ENCODE results near the gene NCKAP5L.
"Not testable (repeated sequence)": the region's sequence is repeated elsewhere in the genome, so short reads cannot be mapped to it uniquely, and the experiment has no call there.

The NCKAP5L gene

GRCh38 chr12:49787672-49788071, 40.5 kb downstream of the NCKAP5L start:
- ChIA-PET POLR2A (ENCODE audit: low non-redundant PET) (no interaction called here), CTCF (no interaction called here)
- no peak for DNase-seq (ENCODE audit: low spot score)
- no peak overlapping the region for H3K27ac ChIP-seq
- TF ChIP-seq CTCF (conservative IDR thresholded peaks at IDR 0.05; ENCODE audit: low read depth) = no peak

- POLR2A ChIA-PET (ENCODE audit: low non-redundant PET) = no interaction called here
- no peak for TF ChIP-seq CTCF (conservative IDR thresholded peaks at IDR 0.05; ENCODE audit: low read depth)
- DNase-seq (ENCODE audit: low spot score) = no peak
- no peak overlapping the region for H3K27ac ChIP-seq
- CTCF ChIA-PET = interaction anchor here (0.6 kb wide), 1 partner anchor 182 kb away, joined by 4 read pairs; no protein-coding TSS in a partner anchor
Measured at GRCh38 chr12:49784756-49785409, 43.3 kb downstream of the NCKAP5L start.

GRCh38 chr12:49783917-49784676, 44.1 kb downstream of the NCKAP5L start:
- ChIA-PET CTCF (interaction anchor here (0.6 kb wide), 1 partner anchor 23 kb away, joined by 3 read pairs; no protein-coding TSS in a partner anchor), POLR2A (ENCODE audit: low non-redundant PET) (no interaction called here)
- no peak overlapping the region for H3K27ac ChIP-seq
- no peak for TF ChIP-seq CTCF (conservative IDR thresholded peaks at IDR 0.05; ENCODE audit: low read depth)
- DNase-seq (ENCODE audit: low spot score) = no peak

DNA sequence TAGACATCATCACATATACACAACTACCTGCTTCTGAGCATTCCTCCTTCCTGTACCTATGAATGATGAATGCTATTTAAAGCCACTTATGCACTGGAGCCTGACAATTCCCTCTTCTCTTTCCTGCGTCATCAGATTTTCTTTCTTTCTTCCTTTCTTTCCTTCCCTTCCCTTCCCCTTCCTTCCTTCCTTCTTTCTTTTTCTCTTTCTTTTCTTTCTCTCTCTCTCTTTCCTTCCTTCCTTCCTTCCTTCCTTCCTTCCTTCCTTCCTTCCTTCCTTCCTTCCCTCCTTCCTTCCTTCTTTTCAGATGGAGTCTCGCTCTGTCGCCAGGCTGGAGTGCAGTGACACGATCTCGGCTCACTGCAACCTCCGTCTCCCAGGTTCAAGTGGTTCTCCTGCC, 47.3 kb downstream of the NCKAP5L start:
- POLR2A ChIA-PET (ENCODE audit: low non-redundant PET) = not testable (repeated sequence)

DNA sequence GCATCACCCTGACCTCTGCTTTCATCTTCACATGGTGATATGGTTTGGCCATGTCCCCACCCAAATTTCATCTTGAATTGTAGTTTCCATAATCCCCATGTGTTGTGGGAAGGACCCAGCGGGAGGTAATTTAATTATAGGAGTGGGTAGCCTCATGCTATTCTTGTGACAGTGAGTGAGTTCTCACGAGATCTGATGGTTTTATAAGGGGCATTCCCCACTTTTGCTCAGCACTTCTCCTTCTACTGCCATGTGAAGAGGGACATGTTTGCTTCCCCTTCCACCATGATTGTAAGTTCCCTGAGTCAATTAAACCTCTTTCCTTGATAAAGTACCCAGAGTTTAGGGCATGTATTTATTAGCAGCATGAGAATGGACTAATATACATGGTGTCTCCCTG, 48.6 kb downstream of the NCKAP5L start:
- DNase-seq (ENCODE audit: low spot score) = no peak
- ChIA-PET POLR2A (ENCODE audit: low non-redundant PET) (no interaction called here), CTCF (interaction anchor here (0.6 to 1.1 kb wide), 2 partner anchors 17 to 55 kb away, joined by 3 to 6 read pairs; no protein-coding TSS in a partner anchor)
- no peak for TF ChIP-seq CTCF (conservative IDR thresholded peaks at IDR 0.05; ENCODE audit: low read depth)
- no peak overlapping the region for H3K27ac ChIP-seq

More for the DNA sequence above, 47.3 kb downstream of the NCKAP5L start:
- not testable (repeated sequence) for DNase-seq (ENCODE audit: low spot score); H3K27ac ChIP-seq
- CTCF ChIA-PET = interaction anchor here (0.7 to 1.1 kb wide), 2 partner anchors 17 to 58 kb away, joined by 3 read pairs; no protein-coding TSS in a partner anchor

- no peak overlapping the region for H3K27ac ChIP-seq
- peak; percentile 72 for DNase-seq (ENCODE audit: low spot score)
- TF ChIP-seq CTCF (conservative IDR thresholded peaks at IDR 0.05; ENCODE audit: low read depth) = peak; percentile 75
- ChIA-PET CTCF (interaction anchor here (0.6 to 1.7 kb wide), 13 partner anchors 17 to 312 kb away, joined by 3 to 7 read pairs (median 3); partner anchors contain the start of gene TMBIM6), POLR2A (ENCODE audit: low non-redundant PET) (interaction anchor here (0.6 kb wide), 1 partner anchor 155 kb away, joined by 4 read pairs; the partner anchor contains the start of gene PRPF40B)
Measured at GRCh38 chr12:49777800-49778748, 50.1 kb downstream of the NCKAP5L start.
